ENCODE measurements around the gene PPTC7.

The PPTC7 gene

DNA sequence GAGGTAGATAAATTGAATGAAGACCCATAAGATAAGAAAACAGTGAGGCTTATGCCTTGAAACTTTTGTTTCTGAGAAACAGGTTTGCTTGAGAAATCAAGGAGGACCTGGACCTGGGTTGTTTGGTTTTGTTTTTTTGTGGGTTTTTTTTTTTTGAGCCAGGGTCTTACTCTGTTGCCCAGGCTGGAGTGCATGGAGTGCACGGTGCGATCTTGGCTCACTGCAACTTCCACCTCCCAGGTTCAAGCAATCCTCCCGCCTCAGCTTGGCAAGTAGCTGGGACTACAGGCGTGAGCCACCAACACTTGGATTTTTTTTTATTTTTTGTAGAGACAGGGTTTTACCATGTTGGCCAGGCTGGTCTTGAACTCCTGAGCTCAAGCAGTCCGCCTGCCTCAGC is 9.0 kb upstream of the PPTC7 start:
- TF ChIP-seq GATA2 (IDR thresholded peaks at IDR 0.05; ENCODE audit: low read depth, low read length): no peak
- TF ChIP-seq GATA3 (IDR thresholded peaks at IDR 0.05; ENCODE audit: low read depth, low read length): no peak

DNA sequence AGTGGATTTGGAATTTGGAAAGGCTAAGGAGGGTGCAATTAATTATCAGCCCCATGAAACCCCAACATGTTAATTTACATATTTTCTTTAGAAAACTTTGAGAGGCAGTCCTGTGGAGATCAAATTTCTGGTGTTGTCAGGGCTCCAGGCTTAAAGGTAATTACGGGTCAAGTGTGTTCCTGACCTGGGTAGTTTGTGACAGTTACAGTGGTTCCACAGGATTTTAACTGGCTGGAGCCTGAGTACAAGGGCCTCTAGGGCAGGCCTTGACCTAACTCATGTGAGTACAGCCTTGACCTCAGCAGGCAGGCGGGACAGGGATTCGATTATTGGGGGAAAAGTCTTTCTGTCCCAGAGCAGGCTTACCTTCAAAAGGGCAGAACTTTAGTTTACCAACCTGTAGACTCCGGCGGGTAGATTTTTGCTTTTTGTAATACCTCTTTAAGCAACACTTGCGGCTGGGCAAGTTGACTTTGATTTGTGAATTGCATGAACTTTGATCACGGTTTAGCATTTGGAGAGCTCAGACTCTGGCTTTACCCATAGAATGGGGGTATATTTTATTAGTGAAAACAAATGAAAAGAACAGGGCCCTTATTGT is 8.4 kb upstream of the PPTC7 start:
- TF ChIP-seq GATA3 (IDR thresholded peaks at IDR 0.05; ENCODE audit: low read depth, low read length): no peak

DNA sequence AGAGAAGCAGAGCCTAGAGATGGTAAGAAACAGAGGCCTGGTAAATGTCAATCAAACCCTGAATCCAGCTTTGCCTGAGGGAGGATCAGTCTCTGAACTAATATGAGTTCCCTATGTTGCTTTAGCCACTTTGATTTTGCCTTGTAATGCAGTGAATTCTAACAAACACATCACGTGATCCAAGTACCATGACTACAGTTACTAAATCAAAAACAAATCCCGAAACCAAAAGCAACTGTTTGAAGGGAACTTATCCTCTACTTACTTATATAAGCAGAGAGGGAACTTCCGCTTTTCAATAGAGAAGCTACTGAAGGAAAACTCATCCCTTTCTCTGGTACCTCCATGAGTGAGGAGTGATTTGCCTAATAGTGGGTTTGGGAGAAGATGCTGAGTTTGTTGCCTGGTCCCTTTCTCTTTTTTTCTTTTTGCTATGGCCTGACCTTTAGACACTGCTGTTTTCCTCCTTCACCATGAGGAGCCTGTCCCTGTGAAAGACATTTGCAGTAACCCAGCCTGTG is 7.7 kb upstream of the PPTC7 start:
- no peak for TF ChIP-seq GATA3 (IDR thresholded peaks at IDR 0.05; ENCODE audit: low read depth, low read length)
- TF ChIP-seq GATA2 (IDR thresholded peaks at IDR 0.05; ENCODE audit: low read depth, low read length): no peak

DNA sequence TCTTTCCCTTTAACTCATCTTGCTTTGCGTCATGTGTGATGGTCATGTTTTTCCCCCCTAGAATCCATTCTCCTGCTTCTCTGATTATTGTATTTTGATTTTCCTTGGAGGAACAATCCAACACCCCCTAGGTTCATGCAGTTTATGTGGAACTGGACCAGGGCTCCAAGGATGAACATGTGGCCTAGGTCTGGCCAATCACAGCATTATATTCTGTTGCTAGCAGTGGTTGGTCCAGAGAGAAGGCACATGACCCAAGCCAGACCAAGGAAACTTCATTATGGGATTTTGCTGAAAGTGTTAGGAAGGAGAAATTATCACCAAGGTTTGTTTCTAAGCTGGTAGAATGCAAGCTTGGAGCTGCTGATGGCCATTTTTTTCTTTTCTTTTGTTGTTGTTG is 6.9 kb upstream of the PPTC7 start:
- no peak for TF ChIP-seq GATA2 (IDR thresholded peaks at IDR 0.05; ENCODE audit: low read depth, low read length)
- no peak for TF ChIP-seq GATA3 (IDR thresholded peaks at IDR 0.05; ENCODE audit: low read depth, low read length)

DNA sequence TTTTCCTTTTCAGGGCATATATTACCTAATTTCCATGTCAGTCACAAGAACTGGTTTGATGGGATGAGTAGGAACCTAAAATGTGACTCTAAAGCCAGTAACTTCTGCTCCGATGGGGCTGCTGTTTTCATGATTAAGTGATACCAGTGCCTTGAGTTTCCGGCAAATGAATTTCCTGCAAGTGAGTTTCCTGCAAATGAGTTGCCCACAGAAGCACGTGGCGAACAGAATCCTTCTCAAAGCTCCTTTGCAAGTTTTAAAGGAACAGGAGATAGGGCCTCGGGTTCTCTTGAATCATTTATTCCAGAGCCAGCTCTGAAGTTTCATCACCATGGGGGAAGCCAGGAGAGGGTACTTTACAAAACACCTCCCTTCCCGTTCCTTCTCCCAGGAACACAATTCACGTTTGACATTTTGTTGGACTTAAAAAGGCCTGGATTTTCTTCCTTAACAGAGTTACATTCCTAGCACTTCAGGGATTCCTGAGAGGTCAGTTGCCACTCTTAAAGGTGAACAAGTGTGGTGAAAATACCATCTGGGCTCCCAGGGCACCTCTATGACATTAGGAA is 2.2 kb upstream of the PPTC7 start:
- TF ChIP-seq GATA3 (IDR thresholded peaks at IDR 0.05; ENCODE audit: low read depth, low read length) (no peak), GATA2 (IDR thresholded peaks at IDR 0.05; ENCODE audit: low read depth, low read length) (no peak)

DNA sequence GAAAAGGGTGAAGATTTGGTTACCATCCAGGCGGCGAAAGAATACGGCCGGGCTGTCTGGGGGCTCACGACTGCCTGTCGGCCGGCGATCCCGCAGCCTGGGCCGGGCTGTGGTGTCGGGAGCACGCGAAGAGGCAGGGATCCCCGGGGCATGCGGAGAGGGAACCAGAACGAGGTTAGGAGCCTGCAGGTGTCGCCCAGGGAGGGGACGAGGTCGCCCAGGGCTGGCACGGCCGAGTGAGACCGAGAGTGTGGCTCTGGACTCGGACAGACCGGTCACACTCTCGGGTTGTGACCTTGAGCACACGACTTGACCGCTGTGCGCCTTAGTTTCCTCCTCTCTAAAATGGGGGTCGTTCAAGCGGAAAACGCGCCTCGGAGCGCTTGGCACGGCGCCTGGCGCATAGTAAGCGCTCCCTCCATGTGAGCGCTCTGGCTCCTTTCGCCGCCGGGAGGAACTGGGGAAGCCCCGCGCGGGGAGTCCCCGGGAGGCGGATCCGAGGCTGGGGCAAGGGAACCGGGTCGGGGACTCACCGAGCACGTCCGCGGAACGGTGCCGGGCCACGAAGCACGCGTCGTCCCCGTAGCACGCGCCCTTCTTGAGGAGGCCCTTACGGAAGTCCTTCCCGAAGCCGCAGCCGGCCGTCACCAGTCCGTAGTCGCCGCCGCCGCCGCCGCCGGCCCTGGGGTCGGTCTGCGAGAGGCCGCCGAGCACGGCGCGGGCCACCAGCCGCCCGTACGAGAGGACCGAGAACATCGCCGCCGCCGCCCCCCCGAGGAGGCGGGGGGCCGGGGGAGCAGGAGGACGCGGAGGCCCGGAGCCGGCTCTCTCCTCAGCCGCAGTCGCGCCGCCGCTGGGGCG is 612 bp downstream of the PPTC7 start:
- TF ChIP-seq GATA3 (IDR thresholded peaks at IDR 0.05; ENCODE audit: low read depth, low read length): no peak
- TF ChIP-seq GATA2 (IDR thresholded peaks at IDR 0.05; ENCODE audit: low read depth, low read length): no peak

DNA sequence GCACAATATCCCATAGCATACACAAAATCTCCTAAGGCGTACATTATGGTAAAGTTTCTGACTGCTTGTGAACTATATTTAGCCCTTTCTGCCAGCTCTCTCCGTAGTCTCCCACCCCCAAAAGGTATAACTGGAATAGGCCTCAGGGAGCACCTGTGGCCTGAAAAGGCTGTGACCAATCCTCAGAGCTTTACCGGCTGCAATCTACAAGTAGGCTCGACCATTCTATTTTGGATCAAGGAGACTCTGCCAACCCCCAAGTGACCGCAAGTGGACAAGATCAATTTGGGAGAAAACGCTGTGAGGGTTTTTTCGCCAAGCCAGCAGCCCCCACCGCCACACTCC is 1.2 kb downstream of the PPTC7 start:
- TF ChIP-seq GATA3 (IDR thresholded peaks at IDR 0.05; ENCODE audit: low read depth, low read length) (no peak), GATA2 (IDR thresholded peaks at IDR 0.05; ENCODE audit: low read depth, low read length) (no peak)

DNA sequence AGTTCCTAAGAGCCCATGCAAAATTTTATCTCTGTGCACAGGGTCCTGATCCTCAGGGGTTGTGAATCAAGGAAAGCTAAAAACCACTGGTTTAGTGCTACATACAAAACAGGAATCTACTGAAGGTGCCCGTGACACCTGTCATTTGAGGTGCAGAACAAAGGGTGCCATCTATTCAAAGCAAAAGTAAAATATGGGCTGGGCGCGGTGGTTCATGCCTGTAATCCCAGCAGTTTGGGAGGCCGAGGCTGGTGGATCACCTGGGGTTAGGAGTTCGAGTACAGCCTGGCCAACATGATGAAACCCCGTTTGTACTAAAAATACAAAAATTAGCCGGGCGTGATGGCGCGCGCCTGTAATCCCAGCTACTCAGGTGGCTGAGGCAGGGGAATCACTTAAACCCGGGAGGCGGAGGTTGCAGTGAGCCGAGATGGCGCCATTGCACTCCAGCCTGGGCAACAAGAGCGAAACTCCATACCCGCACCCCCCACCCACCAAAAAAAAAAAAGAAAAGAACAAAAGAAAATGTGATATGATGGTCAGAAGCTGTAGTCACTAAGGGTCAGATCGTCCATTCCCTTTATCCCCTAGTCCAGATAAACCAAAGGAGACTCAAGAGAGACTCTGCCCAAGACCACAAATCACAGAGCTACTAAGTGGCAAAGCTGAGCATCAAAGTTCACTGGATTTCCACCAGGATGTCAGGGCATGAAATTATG is 3.4 kb downstream of the PPTC7 start:
- TF ChIP-seq GATA3 (IDR thresholded peaks at IDR 0.05; ENCODE audit: low read depth, low read length): no peak
- no peak for TF ChIP-seq GATA2 (IDR thresholded peaks at IDR 0.05; ENCODE audit: low read depth, low read length)

DNA sequence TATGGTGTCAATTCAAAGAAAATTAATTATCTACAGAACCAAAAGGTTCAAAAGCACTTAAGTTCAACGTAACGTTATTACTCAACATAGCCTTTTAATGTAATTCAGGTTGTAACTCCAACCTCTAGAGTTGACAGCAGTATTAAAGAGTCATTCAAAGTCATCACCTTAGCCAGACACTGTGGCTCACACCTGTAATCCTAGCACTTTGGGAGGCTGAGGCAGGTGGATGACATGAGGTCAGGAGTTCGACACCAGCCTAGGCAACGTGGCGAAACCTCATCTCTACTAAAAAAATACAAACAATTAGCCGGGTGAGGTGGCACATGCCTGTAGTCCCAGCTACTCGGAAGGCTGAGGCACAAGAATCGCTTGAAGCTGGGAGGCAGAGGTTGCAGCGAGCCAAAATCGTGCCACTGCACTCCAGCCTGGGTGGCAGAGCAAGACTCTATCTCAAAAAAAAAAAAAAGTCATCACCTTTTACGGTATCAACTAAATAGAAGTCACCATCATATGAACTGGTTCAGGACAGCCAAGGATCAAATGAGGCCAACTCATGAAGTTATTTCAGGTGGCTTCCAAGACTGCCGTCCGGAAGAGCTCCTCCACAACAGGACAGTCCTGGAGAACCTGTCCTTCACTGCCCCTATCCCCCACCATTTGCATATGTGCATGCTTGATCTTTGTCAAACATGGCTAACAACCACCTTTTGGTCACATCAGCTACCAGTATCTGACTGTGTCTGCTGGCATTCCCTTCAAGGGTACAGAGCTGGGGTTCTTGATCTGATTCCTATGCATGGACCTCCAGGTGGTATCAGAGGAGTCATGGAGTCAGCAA is 4.2 kb downstream of the PPTC7 start:
- TF ChIP-seq GATA2 (IDR thresholded peaks at IDR 0.05; ENCODE audit: low read depth, low read length) (no peak), GATA3 (IDR thresholded peaks at IDR 0.05; ENCODE audit: low read depth, low read length) (no peak)

DNA sequence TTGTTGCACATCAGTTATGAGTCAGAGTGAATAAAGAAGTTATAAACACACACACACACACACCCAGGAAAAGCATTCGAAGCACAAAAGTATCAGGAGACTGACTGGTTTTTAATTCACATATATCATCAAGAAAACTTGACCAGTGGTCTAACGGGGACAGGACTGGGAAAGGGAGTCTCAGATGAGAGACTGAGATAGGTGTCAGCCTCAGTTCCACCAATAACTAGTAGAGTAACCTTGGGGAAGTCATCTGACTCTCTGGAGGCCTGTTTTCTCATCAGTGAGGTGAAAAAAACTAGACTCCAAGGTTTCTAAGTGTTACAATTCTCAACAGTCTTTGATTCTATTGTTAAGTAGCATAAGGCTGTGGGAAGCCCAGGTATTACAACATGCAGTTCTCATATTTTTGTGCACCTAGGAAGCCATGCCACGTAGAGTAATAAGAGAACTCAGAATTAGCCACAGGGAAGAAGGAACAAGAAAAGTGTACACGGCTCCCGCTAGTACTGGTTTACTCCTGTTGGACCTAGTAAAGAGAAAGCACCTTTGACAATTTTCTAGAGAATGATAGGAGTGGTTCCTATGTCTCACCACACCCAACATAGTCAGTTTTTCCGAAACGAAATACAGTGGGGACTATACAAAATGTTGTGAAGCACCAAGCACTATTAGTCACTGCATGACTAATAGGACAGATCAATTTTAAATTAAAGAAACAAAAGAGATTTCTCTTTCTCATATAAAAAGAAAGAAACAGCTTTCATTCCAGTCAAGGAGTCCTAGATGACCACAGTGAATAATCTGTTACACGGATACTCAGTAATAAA is 5.0 kb downstream of the PPTC7 start:
- TF ChIP-seq GATA3 (IDR thresholded peaks at IDR 0.05; ENCODE audit: low read depth, low read length): no peak
- no peak for TF ChIP-seq GATA2 (IDR thresholded peaks at IDR 0.05; ENCODE audit: low read depth, low read length)

DNA sequence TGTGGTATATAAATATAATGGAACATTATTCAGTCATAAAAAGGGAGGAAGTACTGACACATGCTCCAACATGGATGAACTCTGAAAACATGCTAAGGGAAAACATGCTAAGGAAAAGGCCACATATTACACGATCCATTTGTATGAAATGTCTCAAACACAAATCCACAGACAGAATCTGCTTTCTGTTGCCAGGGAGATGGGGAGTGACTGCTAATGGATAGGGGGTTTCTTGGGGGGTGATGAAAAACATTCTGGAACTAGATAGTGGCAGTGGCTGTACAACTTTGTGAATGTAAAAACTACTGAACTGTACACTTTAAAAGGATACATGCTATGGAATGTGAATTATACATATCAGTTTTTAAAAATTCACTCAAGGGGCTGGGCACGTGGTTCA is 6.6 kb downstream of the PPTC7 start:
- TF ChIP-seq GATA2 (IDR thresholded peaks at IDR 0.05; ENCODE audit: low read depth, low read length) (no peak), GATA3 (IDR thresholded peaks at IDR 0.05; ENCODE audit: low read depth, low read length) (no peak)

DNA sequence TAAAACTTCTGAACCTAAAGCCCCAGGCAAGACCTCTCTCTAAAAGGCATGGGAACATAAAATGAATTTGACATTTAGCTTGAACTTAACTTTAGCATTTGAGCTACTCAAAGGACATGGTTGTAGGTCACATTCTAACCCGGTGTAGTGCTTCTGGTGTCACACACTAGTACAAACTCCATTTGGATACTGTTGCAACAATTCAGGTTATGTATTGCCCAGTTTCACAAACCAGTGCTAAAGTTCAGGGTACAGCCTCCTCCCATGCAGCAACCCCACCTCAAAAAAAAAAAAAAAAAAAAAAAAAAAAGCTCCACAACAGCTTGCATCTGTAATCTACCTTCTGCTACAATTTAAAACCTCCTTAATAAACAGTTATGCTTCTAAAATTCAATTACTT is 7.8 kb downstream of the PPTC7 start:
- no peak for TF ChIP-seq GATA2 (IDR thresholded peaks at IDR 0.05; ENCODE audit: low read depth, low read length)
- TF ChIP-seq GATA3 (IDR thresholded peaks at IDR 0.05; ENCODE audit: low read depth, low read length): no peak

DNA sequence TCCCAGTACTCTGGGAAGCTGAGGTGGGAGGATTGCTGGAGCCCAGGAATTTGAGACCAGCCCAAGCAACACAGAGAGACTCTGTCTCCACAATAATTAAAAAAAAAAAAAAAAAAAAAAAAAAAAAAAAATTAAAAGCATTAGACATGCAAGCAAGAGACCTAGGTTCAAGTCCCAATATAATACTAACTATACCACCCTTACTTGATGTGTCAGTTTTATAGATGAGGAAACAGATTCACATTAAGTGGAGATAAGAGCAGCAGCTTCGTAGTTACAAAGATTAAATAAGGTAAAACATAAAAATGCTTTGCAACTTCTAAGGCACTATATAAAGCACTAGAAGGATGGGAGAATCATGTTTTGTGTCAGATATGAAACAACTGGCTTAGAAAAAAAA is 9.1 kb downstream of the PPTC7 start:
- no peak for TF ChIP-seq GATA3 (IDR thresholded peaks at IDR 0.05; ENCODE audit: low read depth, low read length)
- no peak for TF ChIP-seq GATA2 (IDR thresholded peaks at IDR 0.05; ENCODE audit: low read depth, low read length)
